K562 (cell line): ENCODE results near the gene ROBO3. TPM values are rescaled to one million over a fixed set of nuclear protein-coding genes. Genes with fewer than 3 reads are reported as not detected.

Experiments used
- ATAC-seq: fragments of 200-7000 bp; cut with Tn5 transposase; 3 replicates; pipeline ENCODE4 v1.9.1; 2020; ENCODE audit warnings: moderate library complexity
- BruUV-seq: library from RNA; stranded (reverse); fragments of 400-500 nt; replicated peaks from 2 replicates; lab custom pipeline; 2021; lab: Mats Ljungman, UMichigan
- CTCF ChIA-PET: fragments of 300-600 bp; formaldehyde crosslinking; extraction: SDS; loops from one replicate; lab custom pipeline; 2021; ENCODE audit warnings: low intra/inter-chr PET ratio; lab: Yijun Ruan, JAX
- POLR2A ChIA-PET: fragments of 300-600, 350-650 bp; sonication (Branson Sonifier 250); formaldehyde crosslinking; extraction: SDS; loops from one replicate; lab custom pipeline; 2021; ENCODE audit warnings: antibody characterized with exemption, inconsistent platforms; lab: Yijun Ruan, JAX
- DNase-seq, 4 experiments: peaks; one replicate each; pipeline versions ENCODE4 v3.0.0 to v3.0.0-alpha.2; 2011 to 2018; ENCODE audit warnings: low spot score in 3 of 4, mixed read lengths in 3 of 4; ENCODE audit errors: extremely low read depth in 1 of 4
- FAIRE-seq: peaks from 2 replicates; lab custom pipeline; 2011; peaks lifted over from hg19 to GRCh38; lab: Jason Lieb, UNC
- H2AFZ ChIP-seq: 2 replicates; pipeline ENCODE4 v1.6.0; 2011; ENCODE audit warnings: low read depth, low read length, control low read depth, inconsistent platforms
- H3K27ac ChIP-seq: fragments of 200-600 bp; 3 replicates; pipeline ENCODE4 v1.8.0; 2011; ENCODE audit warnings: low read depth, mild to moderate bottlenecking, control low read depth, inconsistent platforms, low read length, moderate library complexity, mixed read lengths; ENCODE audit errors: extremely low read depth
- H3K27me3 ChIP-seq, 2 experiments: fragments of 300-600 bp in 1 of 2; 2 replicates in 1 of 2; 3 replicates in 1 of 2; pipeline versions ENCODE4 v1.6.0 to v1.8.0; 2011; ENCODE audit warnings: inconsistent platforms in 2 of 2, low read length in 2 of 2, mild to moderate bottlenecking in 1 of 2, mixed read lengths in 1 of 2, moderate library complexity in 1 of 2; ENCODE audit not compliant: control insufficient read depth in 2 of 2, insufficient read depth in 2 of 2
- H3K36me3 ChIP-seq: fragments of 300-600 bp; 3 replicates; pipeline ENCODE4 v1.8.0; 2011; ENCODE audit warnings: mild to moderate bottlenecking, low read length, inconsistent platforms; ENCODE audit not compliant: control insufficient read depth, insufficient read depth
- H3K4me1 ChIP-seq, 2 experiments: fragments of 200-600 bp in 1 of 2; replicated peaks in 1 of 2; 2 replicates in 1 of 2; 3 replicates in 1 of 2; pipeline versions ENCODE4 v1.5.1 to v1.8.0; 2011; ENCODE audit warnings: inconsistent platforms in 2 of 2, low read length in 2 of 2, mild to moderate bottlenecking in 1 of 2, mixed read lengths in 1 of 2, moderate library complexity in 1 of 2; ENCODE audit not compliant: control insufficient read depth in 2 of 2, insufficient read depth in 2 of 2
- H3K4me2 ChIP-seq: 2 replicates; pipeline ENCODE4 v1.6.1; 2011; ENCODE audit warnings: low read length, control low read depth, inconsistent platforms, mixed read lengths; ENCODE audit not compliant: insufficient read depth
- H3K4me3 ChIP-seq: fragments of 200-600 bp; sonication (generic), shearing (Covaris generic); 2 replicates; pipeline ENCODE4 v1.5.1; 2016; ENCODE audit warnings: control low read depth, inconsistent platforms
- H3K79me2 ChIP-seq: fragments of 200-600 bp; 3 replicates; pipeline ENCODE4 v1.8.0; 2011; ENCODE audit warnings: low read length, inconsistent platforms; ENCODE audit not compliant: control insufficient read depth, insufficient read depth
- H3K9ac ChIP-seq, 2 experiments: 2 replicates each; pipeline versions ENCODE4 v1.6.0 to v1.6.1; 2011; ENCODE audit warnings: low read depth in 2 of 2, low read length in 2 of 2, control low read depth in 1 of 2, inconsistent platforms in 1 of 2, mild to moderate bottlenecking in 1 of 2, mixed read lengths in 1 of 2; ENCODE audit not compliant: insufficient read depth in 1 of 2
- H3K9me1 ChIP-seq: one replicate; pipeline ENCODE4 v1.6.0; 2011; ENCODE audit warnings: inconsistent platforms, mild to moderate bottlenecking, low read length, moderate library complexity; ENCODE audit not compliant: control insufficient read depth, insufficient read depth
- H3K9me3 ChIP-seq: replicated peaks from 2 replicates; pipeline ENCODE4 v1.5.1; 2011; ENCODE audit warnings: low read depth, low read length, inconsistent platforms; ENCODE audit not compliant: control insufficient read depth, insufficient read depth
- H4K20me1 ChIP-seq: replicated peaks from 2 replicates; pipeline ENCODE4 v1.6.1; 2011; ENCODE audit warnings: low read length, inconsistent platforms, mixed read lengths; ENCODE audit not compliant: control insufficient read depth, insufficient read depth
- CAMTA2 ChIP-seq: fragments of 250-450 bp; sonication (Bioruptor Pico); conservative IDR thresholded peaks from 2 replicates; pipeline ENCODE4 v1.5.1; 2022
- CSDE1 ChIP-seq, 2 experiments: fragments of 450-650 bp; IDR thresholded peaks; 2 replicates each; pipeline ENCODE4 v1.6.1; 2016; ENCODE audit warnings: mild to moderate bottlenecking in 1 of 2
- HDAC3 ChIP-seq: fragments of 450-650 bp; IDR thresholded peaks from 2 replicates; pipeline ENCODE4 v1.6.1; 2018; ENCODE audit warnings: borderline replicate concordance, mild to moderate bottlenecking, moderate library complexity; ENCODE audit not compliant: partially characterized antibody
- MNT ChIP-seq, 2 experiments: fragments of 450-650 bp; conservative IDR thresholded peaks; 2 replicates each; pipeline ENCODE4 v1.6.1; 2017; ENCODE audit warnings: mild to moderate bottlenecking in 2 of 2, moderate library complexity in 2 of 2
- MTA1 ChIP-seq: fragments of 450-650 bp; IDR thresholded peaks from 2 replicates; pipeline ENCODE4 v1.6.1; 2017; ENCODE audit warnings: borderline replicate concordance
- NR4A1 ChIP-seq, 2 experiments: fragments of 250-450 bp in 1 of 2; fragments of 450-650 bp in 1 of 2; sonication (Bioruptor Pico) in 1 of 2; IDR thresholded peaks; 2 replicates each; pipeline versions ENCODE4 v1.4.0 to v1.6.1; 2016 to 2020; ENCODE audit warnings: mild to moderate bottlenecking in 2 of 2, missing compliant biosample characterization in 1 of 2, missing genetic modification characterization in 1 of 2, moderate library complexity in 1 of 2
- POLR2G ChIP-seq: fragments of 200-400 bp; formaldehyde crosslinking; IDR thresholded peaks from 2 replicates; pipeline ENCODE4 v1.6.1; 2017; ENCODE audit warnings: low read depth, mild to moderate bottlenecking, antibody characterized with exemption, low read length, moderate library complexity
- TBP ChIP-seq: optimal IDR thresholded peaks from 2 replicates; pipeline ENCODE3; 2011; ENCODE audit warnings: low read depth, low read length, improper control_type of control experiment
- ZFP30 ChIP-seq: fragments of 250-450 bp; sonication (Bioruptor Pico); IDR thresholded peaks from 2 replicates; pipeline ENCODE4 v1.8.0; 2022; ENCODE audit warnings: moderate library complexity, mild to moderate bottlenecking, inconsistent platforms, borderline replicate concordance
- ZNF224 ChIP-seq: sonication (generic); formaldehyde crosslinking; IDR thresholded peaks from 2 replicates; pipeline ENCODE4 v1.8.0; 2022; ENCODE audit warnings: mild to moderate bottlenecking, missing genetic modification reagents
- ZNF589 ChIP-seq: fragments of 200-800 bp; sonication (Bioruptor generic); IDR thresholded peaks from 2 replicates; pipeline ENCODE4 v1.6.1; 2016; ENCODE audit warnings: low read depth, missing genetic modification characterization, missing compliant biosample characterization
- WGBS: fragments of 100-300 bp; shearing (Covaris generic); methylation state at CpG from one replicate; pipeline ENCODE4 v1.1.6; 2016; ENCODE audit warnings: low coverage, mixed read lengths; ENCODE audit not compliant: insufficient coverage; ENCODE audit errors: missing lambda C conversion rate; 5-methylcytosine and 5-hydroxymethylcytosine counted together
- in situ Hi-C: fragments of 300-500 bp; cut with MboI; formaldehyde crosslinking; loops from 4 replicates; pipeline ENCODE4 v1.15.0; 2018; ENCODE audit warnings: inconsistent platforms, mixed read lengths
- intact Hi-C: fragments of 100-400 bp; cut with micrococcal nuclease; formaldehyde crosslinking; loops from 2 replicates; pipeline ENCODE4 v1.14.2; 2022
- polyA plus RNA-seq, 8 experiments: library from polyadenylated mRNA; depleted of rRNA in 4 of 8; stranded (reverse) in 5 of 8; unstranded in 3 of 8; fragments of >200 nt; fragmentation: Nextera tagmentation in 2 of 8; fragmentation: Illumina TruSeq in 1 of 8; extraction: Ambion mirVana in 2 of 8; extraction: Trizol in 1 of 8; gene quantifications; 2 replicates each; pipeline versions ENCODE4 v1.2.1 to v1.2.3, GENCODE V29; 2011 to 2014; ENCODE audit warnings: inconsistent platforms in 1 of 8, missing spikeins in 1 of 8
- total RNA-seq, 7 experiments: library from RNA; depleted of rRNA in 6 of 7; stranded (reverse); fragments of >200 nt in 6 of 7; fragmentation: Illumina TruSeq in 2 of 7; extraction: Trizol in 2 of 7; gene quantifications; 2 replicates each; pipeline versions ENCODE4 v1.2.1 to v1.2.3, GENCODE V29; 2011 to 2021; ENCODE audit warnings: low replicate concordance in 1 of 7
- TF ChIP-seq, protein P1 (sequence below): sonication (generic); formaldehyde crosslinking; IDR thresholded peaks from 2 replicates; pipeline ENCODE4 v1.8.1; 2022; ENCODE audit warnings: missing genetic modification reagents
- TF ChIP-seq, protein P2 (sequence below): fragments of 450-650 bp; IDR thresholded peaks from one replicate; pipeline ENCODE4 v1.6.1; 2018; ENCODE audit warnings: mild to moderate bottlenecking, moderate library complexity; ENCODE audit not compliant: partially characterized antibody
- TF ChIP-seq, protein P3 (sequence below): fragments of 250-450 bp; sonication (Bioruptor Pico); IDR thresholded peaks from 2 replicates; pipeline ENCODE4 v1.8.0; 2021; ENCODE audit warnings: moderate library complexity, mild to moderate bottlenecking, inconsistent platforms

Gene ROBO3
- total and polyA plus RNA-seq, 9 of the 15 experiments (the other 6 are each of a cell fraction or from before 2014, with no cell fraction given), result 0.29 to 1.4 (median 0.97) TPM; not detected in 2

- Histone ChIP-seq H3K4me2 (no peak overlapping the region), H3K79me2 (no peaks in the 10 kb centered on the region), H3K27ac (no peak overlapping the region), H3K4me3 (no peak overlapping the region), H3K36me3 (no peaks in the 10 kb centered on the region), H3K9ac (no peak overlapping the region), H2AFZ (no peak overlapping the region), H3K27me3 (peaks cover 67 to 76% of the 10 kb centered on the region in 2 experiments), H3K4me1 (peaks cover 3 to 16% of the 10 kb centered on the region in 2 experiments; a peak in 3 of 5 replicates), H3K9me3 (no peaks in the 10 kb centered on the region), H3K9me1 (no peaks in the 10 kb centered on the region), H4K20me1 (0 out of 2 replicates have a peak, but pooled peaks cover 6% of the 10 kb centered on the region)
- BruUV-seq, result no TSS peak
- ATAC-seq, result no peak
- intact Hi-C loops, result no loop called here
- ChIA-PET CTCF (no interaction called here), POLR2A (no interaction called here)
- in situ Hi-C loops, result loop anchor here (25.0 kb wide), 1 partner anchor 430 kb away; the partner anchor contains the start of gene OR8B4
- 0% methylated on average over 2 of the region's 2 CpGs for WGBS
- DNase-seq, result no peak
- FAIRE-seq, result no peak
- TF ChIP-seq, protein P1, sequence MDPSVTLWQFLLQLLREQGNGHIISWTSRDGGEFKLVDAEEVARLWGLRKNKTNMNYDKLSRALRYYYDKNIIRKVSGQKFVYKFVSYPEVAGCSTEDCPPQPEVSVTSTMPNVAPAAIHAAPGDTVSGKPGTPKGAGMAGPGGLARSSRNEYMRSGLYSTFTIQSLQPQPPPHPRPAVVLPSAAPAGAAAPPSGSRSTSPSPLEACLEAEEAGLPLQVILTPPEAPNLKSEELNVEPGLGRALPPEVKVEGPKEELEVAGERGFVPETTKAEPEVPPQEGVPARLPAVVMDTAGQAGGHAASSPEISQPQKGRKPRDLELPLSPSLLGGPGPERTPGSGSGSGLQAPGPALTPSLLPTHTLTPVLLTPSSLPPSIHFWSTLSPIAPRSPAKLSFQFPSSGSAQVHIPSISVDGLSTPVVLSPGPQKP (CRISPR knock-in tag), result no peak
- TF ChIP-seq ZNF589 (CRISPR knock-in tag), result no peak
- TF ChIP-seq, protein P2, sequence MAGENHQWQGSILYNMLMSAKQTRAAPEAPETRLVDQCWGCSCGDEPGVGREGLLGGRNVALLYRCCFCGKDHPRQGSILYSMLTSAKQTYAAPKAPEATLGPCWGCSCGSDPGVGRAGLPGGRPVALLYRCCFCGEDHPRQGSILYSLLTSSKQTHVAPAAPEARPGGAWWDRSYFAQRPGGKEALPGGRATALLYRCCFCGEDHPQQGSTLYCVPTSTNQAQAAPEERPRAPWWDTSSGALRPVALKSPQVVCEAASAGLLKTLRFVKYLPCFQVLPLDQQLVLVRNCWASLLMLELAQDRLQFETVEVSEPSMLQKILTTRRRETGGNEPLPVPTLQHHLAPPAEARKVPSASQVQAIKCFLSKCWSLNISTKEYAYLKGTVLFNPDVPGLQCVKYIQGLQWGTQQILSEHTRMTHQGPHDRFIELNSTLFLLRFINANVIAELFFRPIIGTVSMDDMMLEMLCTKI, result no peak
- TF ChIP-seq POLR2G, result no peak
- TF ChIP-seq ZFP30 (CRISPR knock-in tag), result no peak
- no peak for TF ChIP-seq CAMTA2
- no peak for TF ChIP-seq ZNF224 (CRISPR knock-in tag)
- TF ChIP-seq, protein P3, sequence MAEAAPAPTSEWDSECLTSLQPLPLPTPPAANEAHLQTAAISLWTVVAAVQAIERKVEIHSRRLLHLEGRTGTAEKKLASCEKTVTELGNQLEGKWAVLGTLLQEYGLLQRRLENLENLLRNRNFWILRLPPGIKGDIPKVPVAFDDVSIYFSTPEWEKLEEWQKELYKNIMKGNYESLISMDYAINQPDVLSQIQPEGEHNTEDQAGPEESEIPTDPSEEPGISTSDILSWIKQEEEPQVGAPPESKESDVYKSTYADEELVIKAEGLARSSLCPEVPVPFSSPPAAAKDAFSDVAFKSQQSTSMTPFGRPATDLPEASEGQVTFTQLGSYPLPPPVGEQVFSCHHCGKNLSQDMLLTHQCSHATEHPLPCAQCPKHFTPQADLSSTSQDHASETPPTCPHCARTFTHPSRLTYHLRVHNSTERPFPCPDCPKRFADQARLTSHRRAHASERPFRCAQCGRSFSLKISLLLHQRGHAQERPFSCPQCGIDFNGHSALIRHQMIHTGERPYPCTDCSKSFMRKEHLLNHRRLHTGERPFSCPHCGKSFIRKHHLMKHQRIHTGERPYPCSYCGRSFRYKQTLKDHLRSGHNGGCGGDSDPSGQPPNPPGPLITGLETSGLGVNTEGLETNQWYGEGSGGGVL (CRISPR knock-in tag), result no peak
- TF ChIP-seq NR4A1 (CRISPR knock-in tag; IDR thresholded peaks at IDR 0.05), result no peak
- no peak for TF ChIP-seq NR4A1 (tag; IDR thresholded peaks at IDR 0.05)
- no peak for TF ChIP-seq HDAC3
- no peak for TF ChIP-seq MTA1
- no peak for TF ChIP-seq MNT (conservative IDR thresholded peaks at IDR 0.05)
- TF ChIP-seq CSDE1 (IDR thresholded peaks at IDR 0.05), result no peak
- TF ChIP-seq TBP, result no peak
These were observed 23.4 kb upstream of the ROBO3 start for GRCh38 chr11:124841840-124842239.
